ENCODE data around the gene USP40. TPM values are rescaled to one million over a fixed set of nuclear protein-coding genes. Genes with fewer than 3 reads are reported as not detected.

USP40 gene
- total and polyA plus RNA-seq, 10 of the 15 experiments (the other 5 are each of a cell fraction or from before 2014, with no cell fraction given), result 3.4 to 20.8 (median 15.2) TPM

GRCh38 chr2:233462202-233462785 lies 104.3 kb downstream of the USP40 start:
- Histone ChIP-seq H3K4me2 (ENCODE audit: control insufficient read depth, insufficient read depth) (no peak overlapping the region), H3K4me3 (no peak overlapping the region), H3K79me2 (ENCODE audit: control insufficient read depth, insufficient read depth, low read length) (no peaks in the 10 kb centered on the region), H3K36me3 (ENCODE audit: control insufficient read depth in 2 of 2, insufficient read depth in 2 of 2, low read length in 1 of 2) (peaks cover 19 to 20% of the 10 kb centered on the region in 2 experiments), H2AFZ (ENCODE audit: control insufficient read depth, low read depth, low read length) (no peak overlapping the region), H4K20me1 (ENCODE audit: control insufficient read depth, insufficient read depth) (no peaks in the 10 kb centered on the region), H3K27ac (ENCODE audit: control insufficient read depth, insufficient read depth) (no peak overlapping the region), H3K4me1 (ENCODE audit: control insufficient read depth, insufficient read depth, low read length) (no peaks in the 10 kb centered on the region), H3K9me3 (replicated peaks; ENCODE audit: control insufficient read depth, insufficient read depth, low read length) (no peaks in the 10 kb centered on the region), H3K27me3 (replicated peaks in 1 of 2; ENCODE audit: control insufficient read depth in 2 of 2, insufficient read depth in 2 of 2, low read length in 1 of 2) (no peaks in the 10 kb centered on the region), H3K9ac (ENCODE audit: control insufficient read depth, insufficient read depth, low read length) (no peak overlapping the region)
- in situ Hi-C loops (cut with MboI), result no loop called here
- intact Hi-C loops (cut with micrococcal nuclease; ENCODE audit: unreplicated experiment), result no loop called here
- RAD21 ChIA-PET (ENCODE audit: unreplicated experiment), result no interaction called here
- no TSS peak for BruUV-seq (replicated peaks)
- no peak for FAIRE-seq
- CTCF ChIA-PET, result no interaction called here
- DNase-seq (ENCODE audit: low read depth, low spot score), result no peak
- WGBS (ENCODE audit: insufficient coverage, insufficient replicate concordance, low lambda C conversion rate, missing lambda C conversion rate), result 93% methylated on average over 22 of the region's 25 CpGs
- no peak for ATAC-seq
- POLR2A ChIA-PET, result no interaction called here
- SMC1A ChIA-PET (ENCODE audit: uncharacterized antibody, unreplicated experiment), result interaction anchor here (1.5 kb wide), 1 partner anchor 102 kb away, joined by 3 read pairs; no protein-coding TSS in a partner anchor
- TF ChIP-seq GATAD2B (conservative IDR thresholded peaks at IDR 0.05; ENCODE audit: low read depth), result no peak
- no peak for TF ChIP-seq IKZF1 (conservative IDR thresholded peaks at IDR 0.05)
- no peak for TF ChIP-seq SUZ12 (IDR thresholded peaks at IDR 0.05; ENCODE audit: unreplicated experiment)
- no peak for TF ChIP-seq E4F1 (IDR thresholded peaks at IDR 0.05; ENCODE audit: borderline replicate concordance, partially characterized antibody)
- no peak for TF ChIP-seq ZBTB4 (CRISPR knock-in tag; IDR thresholded peaks at IDR 0.05)
- TF ChIP-seq POU2F2 (IDR thresholded peaks at IDR 0.05; ENCODE audit: borderline replicate concordance, low read depth, low read length), result no peak
- no peak for TF ChIP-seq E2F8 (IDR thresholded peaks at IDR 0.05; ENCODE audit: low read depth, partially characterized antibody)
- TF ChIP-seq TBL1XR1 (IDR thresholded peaks at IDR 0.05; ENCODE audit: low read depth, low read length), result no peak
- TF ChIP-seq BHLHE40 (IDR thresholded peaks at IDR 0.05; ENCODE audit: borderline replicate concordance in 1 of 2, low read depth in 2 of 2, low read length in 1 of 2), result no peak
- no peak for TF ChIP-seq RAD21 (IDR thresholded peaks at IDR 0.05; ENCODE audit: insufficient read depth, low read depth, low read length)
- TF ChIP-seq RAD51 (IDR thresholded peaks at IDR 0.05), result no peak
- TF ChIP-seq SPI1 (IDR thresholded peaks at IDR 0.05; ENCODE audit: borderline replicate concordance, insufficient read depth, low read depth, low read length), result no peak
- TF ChIP-seq E2F4 (IDR thresholded peaks at IDR 0.05; ENCODE audit: low read depth, low read length), result no peak
- TF ChIP-seq MTA2 (IDR thresholded peaks at IDR 0.05; ENCODE audit: low read depth), result no peak

Measured in GM12878 (cell line).